Thymus (tissue), 11 donors: ENCODE measurements around the gene SLC2A4. TPM values are rescaled to one million over a fixed set of nuclear protein-coding genes. Genes with fewer than 3 reads are reported as not detected.
A peak's percentile ranks its signal among the peaks of the same experiment; 100 is the strongest.

Experiments used
- DNase-seq, 9 donors: peaks; one replicate each; pipeline ENCODE4 v3.0.0-alpha.2; 2013; ENCODE audit warnings: low spot score in 9 of 9, low read depth in 6 of 9, missing footprints in 1 of 9
- H3K27ac ChIP-seq, 2 donors: one replicate each; pipeline ENCODE4 v1.5.1; 2013; ENCODE audit warnings: control low read depth in 1 of 2, low read depth in 1 of 2, low read length in 1 of 2, mild to moderate bottlenecking in 1 of 2, moderate library complexity in 1 of 2
- H3K27me3 ChIP-seq, 2 donors: one replicate each; pipeline ENCODE4 v1.5.1; 2013; ENCODE audit warnings: low read length in 1 of 2; ENCODE audit not compliant: control insufficient read depth in 2 of 2, insufficient read depth in 1 of 2
- H3K36me3 ChIP-seq, 2 donors: one replicate each; pipeline ENCODE4 v1.5.1; 2013; ENCODE audit warnings: low read length in 1 of 2, mild to moderate bottlenecking in 1 of 2, moderate library complexity in 1 of 2; ENCODE audit not compliant: control insufficient read depth in 2 of 2, insufficient read depth in 2 of 2
- H3K4me1 ChIP-seq, 2 donors: one replicate each; pipeline ENCODE4 v1.5.1; 2013; ENCODE audit warnings: low read length in 2 of 2; ENCODE audit not compliant: control insufficient read depth in 2 of 2, insufficient read depth in 2 of 2
- H3K4me3 ChIP-seq, 2 donors: one replicate each; pipeline ENCODE4 v1.5.1; 2013; ENCODE audit warnings: low read length in 2 of 2, control low read depth in 1 of 2, mild to moderate bottlenecking in 1 of 2
- H3K9me3 ChIP-seq, 2 donors: one replicate each; pipeline ENCODE4 v1.5.1; 2013; ENCODE audit warnings: low read length in 1 of 2, mild to moderate bottlenecking in 1 of 2; ENCODE audit not compliant: control insufficient read depth in 2 of 2, insufficient read depth in 1 of 2
- WGBS: extraction: QIAGEN DNeasy Blood & Tissue Kit; methylation state at CpG from one replicate; pipeline ENCODE4 v1.1.7; 2013; 5-methylcytosine and 5-hydroxymethylcytosine counted together
- polyA plus RNA-seq: library from polyadenylated mRNA; stranded (reverse); fragments of 200-250 nt; gene quantifications from one replicate; pipeline ENCODE4 v1.2.3, GENCODE V29; 2013
- total RNA-seq: library from RNA; stranded (reverse); fragments of 120-200 nt; gene quantifications from one replicate; pipeline ENCODE4 v1.2.4, GENCODE V29; 2013
- donor health status: healthy.

Gene SLC2A4
- total and polyA plus RNA-seq, 2 donors, result 0.19 to 1.2 TPM

DNA sequence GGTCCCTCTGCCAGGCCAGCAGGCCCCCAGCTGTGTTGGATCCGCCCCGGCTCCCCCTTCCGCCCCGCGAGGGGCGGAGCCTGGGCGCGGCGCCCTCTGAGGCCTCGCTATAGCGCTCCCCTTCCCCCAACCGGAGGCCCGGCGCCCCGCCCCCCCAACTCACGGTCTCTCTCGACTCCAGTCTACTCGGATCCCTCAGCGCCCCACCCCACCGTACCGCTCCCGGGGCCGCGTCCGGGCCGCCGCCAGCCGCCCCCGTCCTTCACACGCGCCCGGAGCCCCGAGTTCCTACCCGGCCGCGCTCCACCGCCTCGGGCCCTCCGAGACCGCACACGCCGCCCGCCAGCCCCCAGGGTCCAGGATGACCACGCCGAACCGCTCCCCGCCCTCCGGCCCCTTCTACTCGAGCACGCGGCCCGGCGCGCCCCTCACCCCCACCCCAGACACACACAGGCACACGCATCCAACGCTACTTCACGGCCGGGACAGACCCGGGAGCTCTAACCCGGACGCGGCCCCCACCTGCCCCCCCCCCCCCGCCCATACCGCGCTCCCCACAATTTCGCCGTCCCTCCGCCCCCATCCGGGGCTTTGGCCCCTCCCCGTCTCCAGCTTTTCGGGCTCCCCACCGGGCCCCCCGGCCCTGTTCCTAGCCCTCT is 43.6 kb upstream of the SLC2A4 start:
- peak in 4 of 9 donors; percentile 86 to 92 (median 86) for DNase-seq
- no peaks in the 10 kb centered on the region for H3K9me3 ChIP-seq
- peaks cover 28 to 40% of the 10 kb centered on the region in 2 donors for H3K36me3 ChIP-seq
- H3K27me3 ChIP-seq, result no peaks in the 10 kb centered on the region
- WGBS, result 1% methylated on average over 72 of the region's 73 CpGs
- H3K27ac ChIP-seq, result peak overlapping the region; percentile 91 to 97
- peaks cover 33 to 61% of the 10 kb centered on the region in 2 donors for H3K4me1 ChIP-seq
- H3K4me3 ChIP-seq, result peak overlapping the region; percentile 80 to 89

DNA sequence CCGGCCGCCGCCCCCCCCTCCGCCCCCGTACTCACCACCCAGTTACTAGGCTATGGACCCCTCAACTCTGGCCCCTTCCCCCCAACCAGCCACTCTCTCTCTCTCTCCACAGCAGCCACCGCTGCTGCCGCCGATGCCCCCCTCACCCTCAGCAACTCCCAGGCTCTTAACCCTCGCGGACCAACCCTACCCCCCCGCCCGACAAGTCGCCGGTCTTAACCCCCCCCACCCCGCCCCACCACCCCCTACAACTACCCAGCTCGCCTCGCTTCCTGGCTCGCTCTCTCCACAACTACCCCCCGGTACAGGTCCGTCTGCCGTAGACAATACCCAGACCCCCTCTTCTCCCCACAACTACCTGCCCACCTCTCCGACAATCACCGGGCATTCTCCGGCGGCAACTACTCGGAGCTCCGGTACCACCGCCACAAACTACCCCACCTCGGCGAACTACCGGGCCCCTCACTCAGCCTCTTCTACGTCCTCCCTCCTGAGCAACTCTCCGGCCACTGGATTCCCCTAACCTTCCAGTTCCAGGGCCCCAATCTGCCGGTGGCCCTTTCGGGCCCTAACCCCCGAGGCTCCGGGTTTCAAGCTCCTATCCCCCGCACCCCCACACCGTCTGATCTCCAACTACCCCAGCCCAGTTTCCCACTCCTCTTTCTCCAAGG is 43.0 kb upstream of the SLC2A4 start:
- Histone ChIP-seq H3K4me3 (peak overlapping the region; percentile 80 to 89), H3K4me1 (peaks cover 27 to 59% of the 10 kb centered on the region in 2 donors), H3K27me3 (no peaks in the 10 kb centered on the region), H3K27ac (peak overlapping the region; percentile 91 to 97), H3K36me3 (peaks cover 28 to 40% of the 10 kb centered on the region in 2 donors), H3K9me3 (no peaks in the 10 kb centered on the region)
- WGBS, result 2% methylated on average over 39 of the region's 39 CpGs
- peak in 1 of 9 donors; percentile 51 for DNase-seq

DNA sequence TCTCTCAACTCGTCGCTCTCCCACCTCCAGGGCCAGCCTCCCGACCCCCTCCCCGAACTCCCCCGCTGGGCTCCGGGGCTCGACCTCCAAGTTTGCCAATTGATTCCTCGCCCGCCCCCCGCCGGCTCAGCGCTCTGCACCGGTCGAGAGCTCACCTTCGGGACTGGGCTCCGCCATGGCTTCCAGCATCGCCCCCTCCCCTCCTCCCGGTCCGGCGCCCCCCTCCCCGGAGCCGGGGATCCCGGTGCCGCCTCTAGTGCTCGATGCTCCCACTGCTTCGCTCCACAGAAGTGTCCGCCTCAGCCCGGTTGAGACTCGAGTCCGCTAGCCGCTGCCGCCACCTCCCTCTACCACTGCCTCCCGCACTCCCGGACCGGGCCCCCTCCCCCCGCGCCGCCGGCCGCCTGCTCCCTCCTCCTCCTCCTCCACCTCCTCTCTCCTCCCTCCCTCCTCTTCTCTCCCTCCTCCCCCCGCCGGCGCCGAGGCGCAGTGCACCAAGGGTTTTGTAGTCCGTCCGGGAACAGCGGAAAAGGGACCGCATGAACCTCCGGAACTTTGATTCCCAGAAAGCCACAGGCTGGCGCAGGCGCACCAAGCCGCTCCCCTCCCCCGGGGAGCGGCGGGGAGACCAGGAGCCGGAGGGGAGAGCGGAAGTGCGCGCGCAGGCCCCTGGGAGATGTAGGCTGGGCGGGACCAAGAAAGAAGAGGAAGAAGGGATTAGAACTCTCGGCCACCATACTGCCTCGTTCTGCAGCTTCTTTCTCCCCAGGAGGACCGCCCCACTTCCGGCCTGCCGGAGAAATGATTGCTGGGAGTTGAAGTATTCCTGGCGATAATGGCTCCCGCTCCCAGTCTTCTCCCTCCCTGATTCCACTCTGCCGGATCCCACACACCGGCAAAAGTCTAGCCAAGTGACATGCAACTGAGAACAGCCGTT is 42.2 kb upstream of the SLC2A4 start, which contains the start of gene PHF23:
Gene PHF23, minus strand, starts transcription at position 367 of the 937 bp plus-strand sequence. Its CDS starts 178 bp downstream, at position 189.
- peak; percentile 97 to 100 (median 99) for DNase-seq
- 1% methylated on average over 72 of the region's 72 CpGs for WGBS
- peaks cover 32 to 48% of the 10 kb centered on the region in 2 donors for H3K36me3 ChIP-seq
- peaks cover 26 to 56% of the 10 kb centered on the region in 2 donors for H3K4me1 ChIP-seq
- peak within 1 kb of the TSS; percentile 80 to 89 for H3K4me3 ChIP-seq
- H3K27ac ChIP-seq, result peak within 1 kb of the TSS; percentile 97 to 99
- no peaks in the 10 kb centered on the region for H3K9me3 ChIP-seq
- H3K27me3 ChIP-seq, result no peaks in the 10 kb centered on the region

DNA sequence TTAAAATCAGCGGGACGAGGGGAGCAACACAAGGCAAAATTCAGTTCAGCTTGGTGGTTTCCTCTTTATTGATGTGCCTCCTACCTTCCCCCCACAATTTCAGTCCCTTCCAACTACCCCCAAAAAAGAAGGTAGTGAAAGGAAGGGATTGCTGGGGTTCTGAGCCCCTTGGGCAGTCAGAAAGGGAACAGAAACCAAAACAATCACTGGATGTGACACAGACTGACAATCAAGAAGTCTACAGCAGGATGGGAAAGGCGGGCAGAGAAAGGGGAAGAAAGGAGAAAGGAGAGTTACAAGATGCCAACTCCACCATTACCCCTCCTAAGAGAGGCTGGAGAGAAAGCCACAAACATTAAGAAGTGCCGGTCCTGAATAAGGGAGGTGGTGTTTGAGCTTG is 41.1 kb upstream of the SLC2A4 start:
- H3K36me3 ChIP-seq, result peaks cover 32 to 49% of the 10 kb centered on the region in 2 donors
- no peaks in the 10 kb centered on the region for H3K27me3 ChIP-seq
- H3K27ac ChIP-seq, result peak overlapping the region; percentile 46 to 99
- peaks cover 19 to 45% of the 10 kb centered on the region in 2 donors for H3K4me1 ChIP-seq
- no peaks in the 10 kb centered on the region for H3K9me3 ChIP-seq
- DNase-seq, result peak in 1 of 9 donors; percentile 13
- WGBS, result 80% methylated on average over 4 of the region's 4 CpGs
- peak overlapping the region in 1 of 2 donors; percentile 80 for H3K4me3 ChIP-seq

DNA sequence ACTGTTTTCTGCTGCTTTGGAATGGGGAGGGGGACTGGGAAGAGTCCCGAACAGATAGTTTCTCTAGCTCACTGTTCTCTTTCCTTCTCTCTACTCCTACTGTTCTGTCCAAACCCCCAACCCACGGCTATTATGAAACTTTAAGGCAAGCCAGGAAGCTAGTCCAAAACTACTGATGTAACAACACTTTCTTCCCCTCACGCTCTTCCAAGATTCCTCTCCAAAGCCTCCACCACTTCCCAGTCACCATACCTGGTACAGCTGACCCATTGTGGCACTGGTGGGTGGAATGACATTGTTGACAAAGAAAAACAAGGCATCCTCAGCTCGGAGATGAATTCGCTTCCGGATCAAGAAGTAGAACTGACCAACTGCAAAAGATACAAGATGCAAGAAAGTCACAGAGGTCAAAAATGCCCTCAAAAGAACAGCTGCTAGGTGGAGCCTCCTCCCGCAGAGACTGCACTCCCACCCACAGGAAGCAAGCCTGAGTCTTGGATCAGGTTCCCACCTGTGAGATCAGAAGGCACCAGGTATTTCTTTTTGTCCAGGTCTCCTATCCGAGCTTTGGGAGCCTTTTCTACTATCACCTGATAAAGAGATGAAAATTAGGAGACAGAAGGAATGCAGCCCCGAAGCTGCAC is 40.3 kb upstream of the SLC2A4 start:
- peak overlapping the region; percentile 65 to 93 for H3K4me3 ChIP-seq
- H3K27ac ChIP-seq, result peak overlapping the region; percentile 94 to 99
- no peaks in the 10 kb centered on the region for H3K9me3 ChIP-seq
- DNase-seq, result no peak
- 70% methylated on average over 9 of the region's 9 CpGs for WGBS
- H3K4me1 ChIP-seq, result peaks cover 19 to 39% of the 10 kb centered on the region in 2 donors
- peaks cover 30 to 47% of the 10 kb centered on the region in 2 donors for H3K36me3 ChIP-seq
- no peaks in the 10 kb centered on the region for H3K27me3 ChIP-seq

DNA sequence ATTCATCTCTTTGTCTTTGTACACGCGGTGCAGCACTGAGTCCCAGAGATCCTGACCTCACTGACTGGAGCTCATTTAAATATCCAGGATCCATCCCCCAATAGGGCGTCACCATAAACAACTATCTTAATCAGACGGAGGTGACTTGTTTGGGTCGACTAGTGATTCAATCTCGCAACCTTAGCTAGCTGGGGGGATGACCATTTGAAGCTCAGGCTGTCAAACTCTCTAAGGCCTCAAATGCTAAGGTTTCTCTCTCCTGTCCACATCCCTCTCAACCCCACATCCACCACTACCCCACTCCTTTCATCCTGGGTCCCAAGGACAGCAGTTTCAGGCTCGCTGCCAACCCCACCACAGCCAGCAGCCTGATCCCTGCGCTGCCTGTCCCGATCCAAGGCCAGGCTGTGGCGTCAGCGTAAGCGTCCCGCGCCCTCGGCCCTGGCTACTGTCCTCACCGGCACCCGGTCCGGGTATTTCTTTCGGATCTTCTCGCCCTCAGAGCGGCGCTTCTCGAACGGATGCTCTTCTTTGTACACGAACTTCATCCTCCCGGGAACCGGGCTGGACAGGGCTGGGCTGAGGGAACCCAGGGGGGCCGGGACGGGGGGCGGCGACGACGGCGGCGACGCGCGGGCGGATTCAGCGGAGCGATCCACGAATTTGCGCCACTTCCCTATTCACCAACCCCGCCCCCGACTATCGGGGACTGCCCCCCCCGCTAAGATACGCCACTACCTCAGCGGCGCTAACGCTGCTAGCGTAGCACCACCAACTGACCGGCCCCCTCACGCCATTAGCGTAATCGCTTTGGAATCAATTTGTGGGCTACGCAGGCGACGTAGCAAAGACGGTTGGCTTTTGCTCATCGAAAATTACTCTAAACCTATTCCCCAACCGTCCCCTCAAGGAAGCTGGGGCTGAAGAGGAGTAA is 39.5 kb upstream of the SLC2A4 start, which contains the start of gene GABARAP:
Gene GABARAP, minus strand, starts transcription at position 667 of the 934 bp plus-strand sequence. Its CDS starts 119 bp downstream, at position 548.
- H3K36me3 ChIP-seq, result peaks cover 30 to 47% of the 10 kb centered on the region in 2 donors
- peak within 1 kb of the TSS; percentile 94 to 99 for H3K27ac ChIP-seq
- DNase-seq, result peak in 8 of 9 donors; percentile 82 to 96 (median 88)
- H3K4me3 ChIP-seq, result peak within 1 kb of the TSS; percentile 65 to 93
- no peaks in the 10 kb centered on the region for H3K27me3 ChIP-seq
- peaks cover 17 to 35% of the 10 kb centered on the region in 2 donors for H3K4me1 ChIP-seq
- WGBS, result under 1% methylated on average over 62 of the region's 62 CpGs
- no peaks in the 10 kb centered on the region for H3K9me3 ChIP-seq

DNA sequence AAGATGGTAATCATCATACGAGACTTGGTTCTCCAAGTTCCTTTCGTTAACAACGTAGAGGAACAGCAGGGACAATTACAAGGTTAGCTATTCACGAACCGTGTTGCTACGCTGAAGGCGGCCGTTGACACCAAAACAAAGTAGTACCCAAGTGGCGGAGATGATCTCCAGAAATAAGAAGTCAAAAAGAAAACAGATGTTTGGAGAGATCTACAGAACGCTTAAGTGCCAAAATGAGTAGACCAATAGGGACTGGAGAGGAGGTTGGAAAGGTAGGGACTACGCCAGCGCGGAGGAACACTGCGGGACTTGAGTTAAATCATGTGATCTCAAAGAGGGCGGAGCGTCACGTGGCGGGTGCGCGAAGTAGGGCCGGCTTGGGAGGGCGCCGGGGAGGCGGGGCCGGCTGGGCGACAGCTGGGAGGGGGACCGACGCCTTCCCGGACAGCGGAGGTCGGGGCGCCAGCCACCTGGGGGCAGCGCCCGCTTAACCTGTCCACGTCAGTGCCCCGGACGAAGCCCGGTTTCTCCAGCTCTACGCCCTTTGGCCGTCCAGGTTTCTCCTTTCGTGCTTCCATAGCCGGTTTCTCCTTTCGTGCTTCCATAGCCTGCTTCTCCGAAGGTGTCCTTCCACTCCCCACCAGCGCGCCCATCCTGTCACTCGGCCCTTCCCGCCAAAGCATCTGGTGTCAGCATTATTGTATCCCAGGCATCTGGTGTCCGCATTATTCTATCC is 38.6 kb upstream of the SLC2A4 start:
- H3K9me3 ChIP-seq, result no peaks in the 10 kb centered on the region
- peak overlapping the region; percentile 94 to 99 for H3K27ac ChIP-seq
- 5% methylated on average over 49 of the region's 49 CpGs for WGBS
- DNase-seq, result peak; percentile 90 to 99 (median 95)
- H3K36me3 ChIP-seq, result peaks cover 31 to 46% of the 10 kb centered on the region in 2 donors
- peaks cover 13 to 29% of the 10 kb centered on the region in 2 donors for H3K4me1 ChIP-seq
- peak overlapping the region; percentile 65 to 93 for H3K4me3 ChIP-seq
- H3K27me3 ChIP-seq, result no peaks in the 10 kb centered on the region
